ENCODE data around the gene PSME3IP1.

PSME3IP1 gene

GRCh38 chr16:57108432-57108831, 77.4 kb downstream of the PSME3IP1 start:
- no peak for TF ChIP-seq CTCF (IDR thresholded peaks at IDR 0.05; ENCODE audit: low read depth, low read length, missing control alignments)
- DNase-seq (ENCODE audit: low read depth) = no peak
- H3K4me3 ChIP-seq (ENCODE audit: low read depth, low read length) = no peak overlapping the region

- no peak for TF ChIP-seq CTCF (IDR thresholded peaks at IDR 0.05; ENCODE audit: low read depth, low read length, missing control alignments)
- DNase-seq (ENCODE audit: low read depth) = no peak
- no peak overlapping the region for H3K4me3 ChIP-seq (ENCODE audit: low read depth, low read length)
Observed at GRCh38 chr16:57107321-57107922, 78.4 kb downstream of the PSME3IP1 start.

- no peak overlapping the region for H3K4me3 ChIP-seq (ENCODE audit: low read depth, low read length)
- no peak for TF ChIP-seq CTCF (IDR thresholded peaks at IDR 0.05; ENCODE audit: low read depth, low read length, missing control alignments)
- DNase-seq (ENCODE audit: low read depth) = no peak
Observed at GRCh38 chr16:57106767-57107166, 79.1 kb downstream of the PSME3IP1 start.

GRCh38 chr16:57105184-57105583, 80.7 kb downstream of the PSME3IP1 start:
- no peak for DNase-seq (ENCODE audit: low read depth)
- no peak overlapping the region for H3K4me3 ChIP-seq (ENCODE audit: low read depth, low read length)
- TF ChIP-seq CTCF (IDR thresholded peaks at IDR 0.05; ENCODE audit: low read depth, low read length, missing control alignments) = no peak

GRCh38 chr16:57104706-57105105, 81.1 kb downstream of the PSME3IP1 start:
- no peak overlapping the region for H3K4me3 ChIP-seq (ENCODE audit: low read depth, low read length)
- no peak for TF ChIP-seq CTCF (IDR thresholded peaks at IDR 0.05; ENCODE audit: low read depth, low read length, missing control alignments)
- no peak for DNase-seq (ENCODE audit: low read depth)

- no peak for DNase-seq (ENCODE audit: low read depth)
- H3K4me3 ChIP-seq (ENCODE audit: low read depth, low read length) = no peak overlapping the region
- no peak for TF ChIP-seq CTCF (IDR thresholded peaks at IDR 0.05; ENCODE audit: low read depth, low read length, missing control alignments)
Observed at GRCh38 chr16:57102888-57103851, 82.7 kb downstream of the PSME3IP1 start.
